ENCODE measurements around the gene ABCB8. TPM values are rescaled to one million over a fixed set of nuclear protein-coding genes. Genes with fewer than 3 reads are reported as not detected.
"Not testable (repeated sequence)": the region's sequence is repeated elsewhere in the genome, so short reads cannot be mapped to it uniquely, and the experiment has no call there.

The ABCB8 gene
- total RNA-seq, 1 donor from 2014 or later = 53.0 TPM

DNA sequence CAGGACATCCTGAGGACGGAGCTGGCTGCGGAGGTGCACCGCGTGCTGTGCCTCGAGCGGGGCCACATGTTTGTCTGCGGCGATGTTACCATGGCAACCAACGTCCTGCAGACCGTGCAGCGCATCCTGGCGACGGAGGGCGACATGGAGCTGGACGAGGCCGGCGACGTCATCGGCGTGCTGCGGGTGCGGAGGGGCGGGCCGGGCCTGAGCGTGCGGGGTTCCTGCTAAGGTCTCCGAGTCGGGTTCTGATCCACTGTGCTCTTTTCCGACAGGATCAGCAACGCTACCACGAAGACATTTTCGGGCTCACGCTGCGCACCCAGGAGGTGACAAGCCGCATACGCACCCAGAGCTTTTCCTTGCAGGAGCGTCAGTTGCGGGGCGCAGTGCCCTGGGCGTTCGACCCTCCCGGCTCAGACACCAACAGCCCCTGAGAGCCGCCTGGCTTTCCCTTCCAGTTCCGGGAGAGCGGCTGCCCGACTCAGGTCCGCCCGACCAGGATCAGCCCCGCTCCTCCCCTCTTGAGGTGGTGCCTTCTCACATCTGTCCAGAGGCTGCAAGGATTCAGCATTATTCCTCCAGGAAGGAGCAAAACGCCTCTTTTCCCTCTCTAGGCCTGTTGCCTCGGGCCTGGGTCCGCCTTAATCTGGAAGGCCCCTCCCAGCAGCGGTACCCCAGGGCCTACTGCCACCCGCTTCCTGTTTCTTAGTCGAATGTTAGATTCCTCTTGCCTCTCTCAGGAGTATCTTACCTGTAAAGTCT is 14.3 kb upstream of the ABCB8 start:
- DNase-seq (ENCODE audit: low read depth) = no peak

DNA sequence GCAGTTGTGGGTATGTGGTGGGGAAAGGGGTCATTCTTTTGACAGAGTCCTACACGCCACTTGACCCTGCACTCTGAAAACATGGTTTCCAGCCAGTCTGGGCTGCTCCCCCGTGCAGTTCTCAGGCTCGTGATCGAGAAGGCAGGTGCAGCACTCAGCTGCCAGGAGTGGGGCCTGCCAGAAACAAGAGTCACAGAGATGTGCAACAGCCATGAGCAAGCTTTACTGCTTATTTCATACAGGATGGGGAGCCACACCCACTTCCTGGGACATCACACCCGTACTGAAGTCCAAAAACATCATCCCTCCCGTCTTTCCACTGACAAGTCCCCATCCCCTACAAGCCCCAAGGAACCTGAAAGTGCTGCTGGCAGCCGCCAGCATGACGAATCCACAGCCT is 13.3 kb upstream of the ABCB8 start:
- peak; percentile 29 for DNase-seq (ENCODE audit: low read depth)

DNA sequence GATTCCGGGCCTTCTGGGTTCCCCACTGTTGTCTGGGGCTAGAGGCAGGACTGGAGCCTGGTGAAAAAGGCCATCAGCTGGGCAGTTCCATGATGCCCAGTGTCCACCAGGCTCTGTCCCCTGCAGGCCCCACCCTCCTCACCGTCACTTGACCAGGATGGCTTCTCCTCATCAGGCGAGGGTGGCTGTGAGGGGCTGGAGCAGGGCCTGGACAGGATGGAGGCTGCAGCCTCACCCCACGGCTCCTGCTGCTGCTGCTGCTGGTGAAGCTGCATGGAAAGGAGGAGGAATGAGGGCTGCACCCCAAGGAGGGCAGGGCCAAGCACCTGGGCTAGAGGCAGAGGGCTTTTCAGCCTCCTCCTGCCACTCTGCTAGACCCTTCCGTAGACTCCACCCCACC is 12.3 kb upstream of the ABCB8 start:
- DNase-seq (ENCODE audit: low read depth) = no peak

DNA sequence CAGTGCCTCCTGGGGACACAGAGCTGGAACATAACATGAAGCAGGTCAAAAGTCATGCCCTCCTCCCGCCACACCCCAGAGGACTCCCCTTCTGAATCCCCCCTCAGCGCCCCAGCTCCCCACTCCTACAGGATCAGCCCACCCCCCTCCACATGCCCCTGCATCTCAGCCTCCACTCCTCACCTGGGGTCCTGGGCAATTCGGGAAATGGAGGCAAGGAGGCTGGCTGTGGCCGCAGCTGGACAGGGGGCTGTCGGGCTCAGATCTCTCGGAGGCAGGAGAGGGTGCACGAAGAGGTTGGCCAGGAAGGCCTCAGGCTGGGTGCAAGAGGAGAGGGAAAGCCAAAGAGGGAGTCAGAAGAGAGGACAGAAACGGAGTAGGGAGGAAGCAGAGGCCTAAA is 11.7 kb upstream of the ABCB8 start:
- DNase-seq (ENCODE audit: low read depth) = no peak

DNA sequence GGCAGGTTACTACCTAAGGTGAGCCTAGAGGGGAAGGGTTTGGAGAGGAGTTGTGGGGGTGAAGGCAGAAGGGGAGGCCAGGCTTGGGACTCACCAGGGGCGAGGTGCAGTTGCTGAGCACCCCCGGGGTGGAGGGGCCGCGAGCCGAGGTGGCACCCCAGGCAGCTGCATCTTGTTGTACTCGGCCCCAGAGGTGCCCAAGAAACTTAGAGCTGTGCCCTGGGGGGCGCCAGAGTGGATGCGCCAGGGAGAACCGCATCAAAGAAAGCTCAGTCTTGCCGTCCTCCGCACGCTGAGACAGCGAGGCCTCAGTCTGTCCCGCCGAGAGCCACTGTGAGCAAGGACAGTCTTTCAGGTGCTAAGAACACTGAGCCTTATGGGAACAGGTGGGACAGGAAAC is 11.3 kb upstream of the ABCB8 start:
- no peak for DNase-seq (ENCODE audit: low read depth)

DNA sequence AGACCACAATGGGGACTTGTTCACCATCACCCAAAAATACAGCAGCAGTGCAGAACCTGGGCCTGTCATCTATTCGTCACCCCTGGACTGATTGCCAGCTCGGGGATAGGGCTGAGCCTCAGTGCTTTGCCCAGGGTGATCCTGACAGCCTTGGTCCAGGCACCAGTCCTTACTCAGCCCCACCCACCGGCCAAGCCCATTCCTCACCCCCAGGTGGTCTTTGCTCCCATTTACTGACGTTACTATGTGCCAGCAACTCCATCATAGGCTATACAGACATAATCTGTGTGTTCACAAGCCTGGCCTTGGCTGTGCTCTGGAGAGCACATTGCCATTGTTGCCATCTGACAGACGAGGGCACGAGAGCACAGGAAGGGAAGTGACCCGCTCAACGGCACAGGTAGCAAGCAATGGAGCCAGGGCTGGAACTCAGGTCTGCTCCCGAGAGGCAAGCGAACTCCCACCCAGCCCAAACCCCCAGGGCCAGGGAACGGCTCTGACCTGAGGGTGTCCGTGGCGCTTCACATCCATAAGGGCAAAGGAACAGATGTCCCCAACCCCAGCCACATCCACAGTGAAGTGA is 10.8 kb upstream of the ABCB8 start:
- no peak for DNase-seq (ENCODE audit: low read depth)

DNA sequence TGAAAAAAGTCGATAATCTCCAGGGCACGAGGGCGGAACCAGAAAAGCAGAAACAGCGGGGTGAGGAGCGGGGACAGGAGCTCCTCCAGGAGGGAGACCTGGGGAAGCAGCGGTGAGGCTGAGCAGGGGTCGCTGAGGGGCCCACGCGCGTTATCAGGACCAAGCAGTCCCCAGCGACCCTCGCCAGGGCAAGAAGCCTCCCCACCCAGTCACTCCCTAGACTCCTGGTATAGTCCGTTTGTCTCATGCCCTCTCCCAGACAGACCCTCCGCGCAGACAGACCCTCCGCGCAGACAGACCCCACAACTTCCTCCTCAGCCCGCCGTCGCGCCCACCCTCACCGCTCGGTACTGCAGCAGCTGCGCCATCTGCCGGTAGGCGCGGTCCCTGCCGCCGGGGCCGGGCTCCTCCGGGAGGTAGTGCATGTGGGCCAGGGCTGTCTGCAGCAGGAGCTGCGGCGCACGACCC is 10.3 kb upstream of the ABCB8 start:
- peak; percentile 39 for DNase-seq (ENCODE audit: low read depth)

DNA sequence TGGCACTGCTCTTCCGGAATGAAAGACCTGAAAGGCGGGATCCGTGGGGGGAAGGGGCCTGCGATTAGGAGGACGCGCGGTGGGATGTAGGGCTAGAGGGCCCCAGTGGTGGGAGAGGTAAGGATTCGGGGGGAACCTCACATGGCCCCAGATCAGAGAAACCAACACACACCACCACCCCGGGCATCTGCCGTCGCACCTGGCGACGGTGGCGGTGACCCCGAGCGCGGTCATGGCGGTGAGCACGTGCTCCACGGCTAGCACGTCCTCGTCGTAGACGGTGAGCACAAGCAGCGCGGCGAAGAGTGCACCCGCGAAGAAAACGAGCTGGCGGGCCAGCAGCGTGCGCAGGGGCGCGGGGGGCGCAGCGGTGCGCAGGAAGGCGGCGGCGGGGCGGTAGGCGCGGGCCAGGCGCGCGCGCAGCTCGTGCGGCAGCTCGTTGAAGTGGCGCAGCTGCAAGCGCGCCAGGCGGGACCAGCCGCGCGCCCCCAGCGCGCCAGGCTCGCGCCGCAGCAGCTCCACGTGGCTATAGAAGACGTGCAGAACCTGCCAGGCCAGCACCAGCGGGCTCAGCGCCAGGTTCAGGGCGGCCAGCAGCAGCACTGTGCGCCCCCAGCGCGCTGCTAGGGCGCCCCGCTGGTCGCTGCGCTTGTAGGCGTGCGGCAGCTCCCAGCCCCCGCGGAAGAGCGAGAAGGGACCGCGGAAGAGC is 9.7 kb upstream of the ABCB8 start:
- no peak for DNase-seq (ENCODE audit: low read depth)

DNA sequence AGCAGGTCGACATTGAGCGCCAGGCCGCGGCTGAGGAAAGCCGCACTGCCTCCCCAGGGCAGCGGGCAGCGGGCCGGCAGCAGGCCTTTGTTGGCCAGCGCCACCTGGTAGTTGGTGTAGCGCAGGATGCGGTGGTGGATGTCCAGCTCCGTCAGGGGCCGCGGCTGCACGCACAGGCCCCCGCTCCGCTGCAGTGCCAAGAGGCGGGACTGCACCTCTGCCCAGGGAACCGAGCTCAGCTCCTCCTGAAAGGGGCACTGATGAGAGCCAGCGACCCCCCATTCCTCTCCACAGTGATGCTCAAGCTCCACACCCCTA is 9.2 kb upstream of the ABCB8 start:
- no peak for DNase-seq (ENCODE audit: low read depth)

DNA sequence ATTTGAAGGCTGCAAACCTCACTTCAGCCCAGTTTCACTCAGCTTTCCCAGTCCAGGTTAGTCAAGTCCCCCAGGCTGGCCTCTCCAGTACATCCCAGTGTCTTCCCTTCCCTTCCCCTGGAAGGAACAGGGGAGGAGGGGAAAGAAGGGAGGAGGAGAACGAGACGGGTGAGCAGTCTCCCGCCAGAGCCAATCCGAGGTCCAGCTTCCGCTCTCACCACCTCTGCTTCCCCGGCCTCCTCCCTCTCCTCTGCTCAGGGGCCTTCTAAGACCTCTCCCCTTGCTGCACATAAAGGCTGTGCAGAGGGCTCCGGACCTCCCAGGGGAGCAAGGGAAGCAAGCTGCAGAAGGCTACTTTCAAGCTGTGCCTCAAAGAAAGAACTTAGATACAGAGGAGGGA is 8.0 kb upstream of the ABCB8 start:
- DNase-seq (ENCODE audit: low read depth) = no peak

DNA sequence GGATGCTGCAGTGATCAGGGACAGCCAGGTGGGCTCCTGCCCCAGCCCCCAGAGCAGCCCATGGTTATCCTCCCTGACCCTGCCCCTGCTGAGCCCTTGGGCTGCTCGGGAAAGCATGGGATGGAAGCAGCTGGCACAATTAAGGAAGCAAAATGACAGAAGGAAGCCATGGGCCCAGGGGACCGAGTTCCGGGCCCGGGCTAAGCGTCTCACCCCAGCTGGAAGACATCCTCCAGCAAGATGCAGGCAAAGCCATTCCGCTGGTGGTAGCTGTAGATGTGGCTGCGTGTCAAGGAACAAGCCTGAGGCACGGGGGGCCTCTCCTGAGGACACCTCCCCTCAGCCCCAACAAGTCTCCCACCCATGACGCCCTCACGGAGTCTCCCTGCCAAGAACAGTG is 5.0 kb upstream of the ABCB8 start:
- DNase-seq (ENCODE audit: low read depth) = no peak

DNA sequence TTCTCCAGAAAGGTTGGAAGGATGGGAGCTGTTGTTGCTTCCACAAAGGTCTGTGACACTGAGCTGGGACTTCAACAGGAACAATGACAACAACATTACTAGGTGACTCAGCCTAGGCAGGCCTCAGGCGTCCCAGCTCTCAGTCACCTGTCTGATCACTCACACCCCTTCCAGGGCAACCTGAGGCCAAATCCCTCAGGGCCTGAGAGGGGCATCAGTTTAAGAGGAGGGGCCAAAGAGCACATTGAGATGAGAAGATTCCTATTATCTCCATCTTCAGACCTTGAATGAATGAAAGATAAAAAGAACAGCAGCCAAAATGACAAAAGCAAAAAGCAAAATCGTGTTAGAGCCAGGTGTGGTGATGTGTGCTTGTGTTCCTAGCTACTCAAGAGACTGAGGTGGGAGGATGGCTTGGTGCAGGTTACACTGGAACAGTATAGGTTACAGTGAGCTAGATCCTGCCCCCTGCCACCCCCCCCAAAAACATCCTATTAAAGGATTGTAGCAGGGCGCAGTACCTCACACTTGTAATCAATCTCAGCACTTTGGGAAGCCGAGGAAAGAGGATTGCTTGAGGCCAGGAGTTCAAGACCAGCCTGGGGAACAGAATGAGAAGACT is 3.7 kb upstream of the ABCB8 start, which contains the start of gene ATG9B:
TSS of gene ATG9B (minus strand) at position 60 of the 622 bp plus-strand sequence. CDS start 71 bp downstream, outside the sequence.
- no peak for DNase-seq (ENCODE audit: low read depth)

DNA sequence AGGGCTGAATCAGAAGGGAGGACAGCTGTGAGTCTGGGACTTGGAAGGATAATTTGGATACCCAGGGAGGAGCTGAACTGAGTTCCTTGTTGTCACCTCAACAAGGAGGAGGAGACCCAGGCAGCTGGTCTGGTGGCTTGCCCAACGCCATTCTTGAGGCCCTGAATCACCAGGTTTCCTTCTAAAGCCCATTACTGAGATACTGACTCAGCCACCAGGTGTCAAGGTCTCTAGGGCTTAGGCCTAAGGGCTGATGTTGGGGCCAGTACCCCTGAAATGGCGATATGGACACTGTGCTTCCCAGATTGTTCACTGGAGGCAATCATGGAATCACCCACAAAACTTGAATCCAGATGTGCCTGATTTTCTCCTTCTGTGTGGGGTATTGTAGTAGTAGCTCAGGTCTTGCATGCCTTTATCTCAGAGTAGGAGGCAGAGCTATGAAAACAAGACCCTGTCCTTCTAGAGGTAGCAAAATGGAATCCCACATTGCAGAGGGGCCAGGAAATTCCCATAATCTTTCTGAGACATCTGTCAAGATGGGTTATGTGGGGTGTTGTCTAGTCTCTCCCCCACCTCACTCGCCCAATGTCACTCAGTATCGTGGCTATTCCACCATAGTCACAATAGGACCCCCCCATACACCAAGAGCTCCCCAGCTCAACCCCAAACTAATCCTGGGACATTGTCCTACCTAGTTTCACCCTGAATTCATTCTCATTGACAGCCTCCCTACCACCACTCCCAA is 2.2 kb upstream of the ABCB8 start:
- peak; percentile 65 for DNase-seq (ENCODE audit: low read depth)

DNA sequence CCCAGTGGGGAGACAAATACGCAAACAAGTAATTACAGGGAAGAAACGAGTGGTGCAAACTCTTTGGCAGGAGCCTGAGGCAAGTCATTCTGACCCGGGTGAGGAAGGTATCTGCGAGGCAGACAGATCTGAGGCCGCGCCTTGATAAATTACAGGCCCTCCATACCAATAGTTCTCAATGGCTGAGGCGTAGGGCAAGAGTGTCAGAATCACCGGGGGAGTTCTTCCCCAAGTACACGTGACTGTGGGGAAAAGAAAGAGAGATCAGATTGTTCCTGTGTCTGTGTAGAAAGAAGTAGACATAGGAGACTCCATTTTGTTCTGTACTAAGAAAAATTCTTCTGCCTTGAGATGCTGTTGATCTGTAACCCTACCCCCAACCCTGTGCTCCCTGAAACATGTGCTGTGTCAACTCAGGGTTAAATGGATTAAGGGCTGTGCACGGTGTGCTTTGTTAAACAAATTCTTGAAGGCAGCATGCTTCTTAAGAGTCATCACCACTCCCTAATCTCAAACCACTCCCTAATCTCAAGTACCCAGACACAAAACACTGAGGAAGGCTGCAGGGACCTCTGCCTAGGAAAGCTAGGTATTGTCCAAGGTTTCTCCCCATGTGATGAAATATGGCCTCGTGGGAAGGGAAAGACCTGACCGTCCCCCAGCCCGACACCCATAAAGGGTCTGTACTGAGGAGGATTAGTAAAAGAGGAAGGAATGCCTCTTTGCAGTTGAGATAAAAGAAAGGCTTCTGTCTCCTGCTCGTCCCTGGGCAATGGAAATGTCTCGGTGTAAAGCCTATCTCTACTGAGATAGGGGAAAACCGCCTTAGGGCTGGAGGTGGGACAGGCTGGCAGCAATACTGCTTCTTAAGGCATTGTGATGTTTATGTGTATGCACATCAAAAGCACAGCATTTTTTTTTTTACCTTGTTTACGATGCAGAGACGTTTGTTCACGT is 1.2 kb upstream of the ABCB8 start:
- DNase-seq (ENCODE audit: low read depth) = not testable (repeated sequence)

DNA sequence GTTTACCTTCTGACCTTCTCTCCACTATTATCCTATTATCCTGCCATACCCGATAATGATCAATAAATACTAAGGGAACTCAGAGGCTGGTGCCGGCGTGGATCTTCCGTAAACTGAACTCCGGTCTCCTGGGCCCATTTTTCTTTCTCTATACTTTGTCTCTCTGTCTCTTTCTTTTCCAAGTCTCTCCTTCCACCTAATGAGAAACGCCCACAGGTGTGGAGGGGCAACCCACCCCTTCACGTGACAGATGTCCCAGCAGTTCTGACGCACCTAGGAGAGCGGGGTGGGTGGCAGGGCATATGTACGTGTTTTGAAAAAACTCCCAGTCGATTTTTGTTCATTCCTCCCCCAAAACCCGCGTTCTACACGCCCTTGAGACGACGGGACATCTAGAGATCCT is 521 bp upstream of the ABCB8 start:
- DNase-seq (ENCODE audit: low read depth) = not testable (repeated sequence)

DNA sequence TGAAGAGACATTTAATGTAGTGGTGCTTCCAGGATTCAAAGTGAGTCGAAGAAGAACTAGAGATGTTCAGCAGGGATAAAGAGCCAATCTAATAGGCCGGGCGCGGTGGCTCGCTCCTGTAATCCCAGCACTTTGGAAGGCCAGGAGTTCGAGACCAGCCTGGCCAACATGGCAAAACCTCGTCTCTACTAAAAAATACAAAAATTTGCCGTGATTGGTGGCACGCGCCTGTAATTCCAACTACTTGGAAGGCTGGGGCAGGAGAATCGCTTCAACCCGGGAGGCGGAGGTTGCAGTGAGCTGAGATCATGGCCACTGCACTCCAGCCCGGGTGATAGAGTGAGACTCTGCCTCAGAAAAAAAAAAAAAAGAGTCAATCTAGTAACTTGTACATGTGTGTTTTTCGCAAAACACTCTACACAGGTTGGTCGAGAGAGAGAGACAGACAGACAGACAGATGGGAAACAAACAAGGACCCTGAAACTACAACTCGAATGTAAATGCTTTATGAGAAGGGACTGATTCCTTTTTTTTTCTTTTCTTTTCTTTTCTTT is 775 bp downstream of the ABCB8 start:
- no peak for DNase-seq (ENCODE audit: low read depth)

DNA sequence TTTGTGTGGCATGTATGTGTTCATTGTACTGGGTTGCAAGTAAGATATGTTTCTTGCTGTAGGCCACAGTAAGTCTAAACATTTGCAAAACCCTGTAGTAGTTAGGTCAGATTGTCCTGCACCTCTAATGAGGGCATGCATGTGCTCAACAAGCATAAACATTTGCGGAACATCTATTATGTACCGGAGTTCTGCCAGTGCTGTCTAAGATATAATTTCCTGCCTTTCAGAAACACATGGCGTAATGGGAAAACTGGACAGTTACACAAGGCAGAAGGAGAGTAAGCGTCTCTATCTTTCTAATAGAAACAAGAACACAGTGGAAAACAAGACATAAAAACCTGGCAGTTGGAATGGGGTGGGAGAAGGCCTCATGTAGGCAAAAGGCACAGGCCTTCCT is 2.8 kb downstream of the ABCB8 start:
- DNase-seq (ENCODE audit: low read depth) = no peak

DNA sequence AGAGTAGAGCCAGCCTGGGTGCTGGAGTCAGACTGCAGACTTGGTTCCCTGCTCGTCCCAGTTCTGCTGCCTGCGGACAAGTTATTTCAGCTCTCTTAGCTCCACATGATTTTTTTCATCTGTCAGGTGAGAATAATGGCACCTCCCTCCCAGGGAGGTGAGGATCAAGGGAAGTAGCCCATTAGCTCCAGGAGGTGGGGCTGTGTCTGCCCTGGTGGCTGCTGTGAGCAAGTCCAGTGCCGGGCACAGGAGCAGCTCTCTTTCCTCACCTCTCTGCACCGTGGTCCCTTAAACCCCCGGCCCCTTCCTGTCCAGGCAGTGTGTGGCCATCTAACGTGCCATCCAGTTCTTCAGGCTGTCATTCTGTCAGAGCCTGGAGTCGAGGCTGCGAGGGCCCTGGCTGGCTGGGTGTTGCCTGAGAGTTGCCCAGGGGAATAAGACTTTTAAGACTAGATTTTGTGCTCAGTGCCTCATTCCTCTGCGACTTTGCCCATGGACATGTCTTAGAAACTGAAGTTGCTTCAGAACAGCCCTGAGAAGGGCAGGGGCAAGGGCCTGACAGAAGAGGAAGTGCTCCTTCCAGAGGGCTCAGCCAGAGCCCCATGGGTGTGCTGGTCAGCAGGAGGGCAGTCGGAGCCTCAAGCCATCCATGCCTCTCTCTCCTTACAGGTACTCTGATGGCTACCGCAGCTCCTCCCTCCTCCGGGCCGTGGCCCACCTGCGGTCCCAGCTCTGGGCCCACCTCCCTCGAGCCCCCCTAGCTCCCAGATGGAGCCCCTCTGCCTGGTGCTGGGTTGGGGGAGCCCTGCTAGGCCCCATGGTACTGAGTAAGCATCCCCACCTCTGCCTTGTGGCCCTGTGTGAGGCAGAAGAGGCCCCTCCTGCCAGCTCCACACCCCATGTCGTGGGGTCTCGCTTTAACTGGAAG is 5.0 kb downstream of the ABCB8 start:
- DNase-seq (ENCODE audit: low read depth) = no peak

DNA sequence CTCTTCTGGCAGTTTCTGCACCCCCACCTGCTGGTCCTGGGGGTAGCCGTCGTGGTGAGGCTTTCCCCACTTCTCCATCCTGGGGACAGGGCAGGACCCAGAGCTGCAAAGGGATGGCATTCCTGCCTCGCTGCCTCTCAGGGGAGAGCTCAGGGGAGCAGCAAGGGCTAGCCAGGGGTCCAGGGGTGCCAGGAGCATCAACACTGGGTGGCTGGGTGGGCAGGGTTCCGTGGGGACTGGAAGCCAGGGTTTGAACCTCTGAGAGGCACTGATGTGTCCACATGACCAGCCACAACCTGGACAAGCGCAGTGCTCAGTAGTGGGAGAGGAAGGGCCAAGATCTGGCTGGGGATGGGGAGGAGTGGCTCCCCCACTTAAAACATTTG is 5.6 kb downstream of the ABCB8 start:
- DNase-seq (ENCODE audit: low read depth) = no peak
